Left renal pelvis (tissue), 4 donors: ENCODE measurements around the gene RAB22A. TPM values are rescaled to one million over a fixed set of nuclear protein-coding genes. Genes with fewer than 3 reads are reported as not detected.
"Not testable (repeated sequence)": the region's sequence is repeated elsewhere in the genome, so short reads cannot be mapped to it uniquely, and the experiment has no call there.

Experiments used
- DNase-seq, 4 donors: peaks; one replicate each; pipeline ENCODE4 v3.0.0-alpha.2; 2013; ENCODE audit warnings: low read depth in 4 of 4, low spot score in 3 of 4
- polyA plus RNA-seq, 4 donors: library from polyadenylated mRNA; unstranded; fragments of 120-200 nt; gene quantifications; one replicate each; pipeline ENCODE4 v1.2.1, GENCODE V29; 2013; ENCODE audit not compliant: insufficient read length in 4 of 4

RAB22A gene
- polyA plus RNA-seq, 4 donors, result 19.1 to 24.8 (median 21.5) TPM

DNA sequence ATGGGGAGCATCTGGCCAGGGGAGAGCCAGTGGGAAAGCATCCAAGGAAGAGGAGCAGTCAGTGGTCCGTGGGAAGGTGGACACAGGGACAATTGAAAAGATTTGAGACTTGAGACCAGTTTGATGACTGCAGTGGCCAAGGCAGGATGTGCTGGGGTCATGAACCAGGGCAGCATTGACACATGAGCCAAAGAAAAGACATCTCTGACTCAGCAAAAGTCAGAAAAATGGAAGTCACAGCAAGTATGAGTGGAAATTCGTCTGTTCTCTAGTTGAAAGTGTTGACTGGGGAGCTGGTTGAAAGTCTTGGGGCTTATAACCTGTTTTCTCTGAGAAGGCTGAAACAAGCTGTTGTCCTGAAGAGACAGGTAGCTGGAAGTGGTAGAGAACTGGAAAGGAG lies 31.3 kb downstream of the RAB22A start:
- no peak for DNase-seq

DNA sequence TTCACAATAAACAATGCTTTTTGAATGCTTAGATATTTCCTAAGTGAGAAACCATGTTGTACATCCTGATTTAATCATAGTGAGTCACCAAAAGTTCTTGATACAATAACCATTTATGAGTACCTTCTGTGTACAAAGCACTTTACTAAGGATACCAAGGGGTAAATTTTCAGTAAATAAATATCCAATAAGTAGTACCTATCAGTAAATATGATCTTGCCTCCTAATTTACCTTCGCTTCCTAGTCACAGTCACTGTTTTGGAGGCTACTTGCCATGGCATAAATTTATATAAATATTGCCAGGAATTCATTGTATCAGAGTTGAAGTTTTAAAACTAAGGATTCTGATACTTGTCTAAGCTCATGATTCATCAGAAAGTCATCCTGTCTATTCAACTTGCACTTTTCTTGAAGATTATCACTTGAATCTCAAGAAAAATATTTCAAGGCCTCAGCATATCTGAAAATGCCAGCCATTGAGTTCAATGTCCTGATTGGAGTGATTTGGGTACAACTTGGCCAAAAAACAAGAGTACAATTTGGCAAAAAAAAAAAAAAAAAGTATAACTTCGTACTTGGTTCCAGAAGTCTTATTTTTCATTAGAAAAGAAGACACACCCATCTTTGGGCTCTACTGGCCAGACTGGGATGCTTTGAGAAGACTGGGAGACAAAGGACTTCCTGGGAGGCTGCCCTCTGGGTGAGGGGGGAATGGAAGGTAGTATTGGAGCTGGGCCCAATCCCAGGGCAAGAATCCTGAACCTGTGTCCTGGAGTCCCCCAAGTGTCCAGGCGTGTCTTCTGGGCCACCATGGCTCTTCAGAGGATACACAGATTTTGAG lies 32.8 kb downstream of the RAB22A start:
- DNase-seq, result no peak

DNA sequence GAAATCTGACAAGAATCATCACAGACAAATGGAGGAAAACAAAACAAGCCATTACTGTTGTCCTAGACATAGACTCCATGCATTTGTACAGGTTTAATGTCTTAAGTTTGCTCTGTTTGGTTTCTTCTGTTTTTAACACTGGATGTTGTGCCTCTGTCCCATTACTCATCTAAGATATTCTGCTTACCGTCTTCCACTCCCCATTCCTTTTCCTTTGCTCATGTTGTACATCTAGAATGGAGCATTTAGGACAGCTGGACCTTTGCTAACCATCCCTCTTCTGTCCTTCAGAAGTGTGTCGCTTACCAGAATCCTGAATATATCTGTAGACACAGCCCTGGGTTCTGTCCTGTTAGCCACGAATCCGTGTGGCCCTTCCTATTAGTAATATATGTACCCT lies 35.2 kb downstream of the RAB22A start:
- no peak for DNase-seq

DNA sequence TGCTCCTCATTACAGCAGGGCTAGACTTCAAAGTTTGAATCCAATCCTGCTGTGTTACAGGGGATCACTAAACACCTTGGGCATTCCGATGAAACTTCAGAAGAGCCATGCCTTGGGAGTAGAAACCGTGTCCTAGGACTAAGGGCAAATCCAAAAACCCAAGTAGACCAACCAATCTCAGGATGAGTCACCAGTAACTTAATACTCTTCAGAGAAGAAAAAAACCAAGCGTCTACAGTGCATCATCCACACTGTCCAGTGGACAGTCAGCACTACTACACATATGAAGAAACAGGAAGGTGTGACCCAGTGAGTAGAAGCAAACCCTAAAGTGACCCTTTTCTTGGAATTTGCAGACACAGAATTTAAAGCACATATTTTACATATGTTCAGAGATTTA lies 40.1 kb downstream of the RAB22A start:
- no peak for DNase-seq

DNA sequence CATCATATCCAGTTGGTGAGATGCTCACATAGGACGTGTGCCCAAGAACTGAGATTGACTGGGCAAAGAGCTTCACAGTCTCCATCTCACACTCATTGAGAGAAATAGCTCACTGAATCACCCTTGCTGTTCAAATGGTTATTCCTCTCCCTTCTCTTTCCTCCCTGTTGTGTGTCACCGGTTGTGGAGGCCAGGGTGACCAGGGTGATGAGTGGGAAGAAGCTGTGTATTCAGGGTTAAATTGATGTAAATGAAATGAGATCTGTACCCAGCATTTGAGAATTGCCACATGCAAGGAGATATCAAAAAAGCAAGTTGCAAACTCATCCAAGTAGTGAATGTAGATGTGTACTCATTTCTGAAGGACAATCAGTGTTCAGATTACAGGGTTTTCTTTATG lies 43.0 kb downstream of the RAB22A start:
- DNase-seq, result no peak

DNA sequence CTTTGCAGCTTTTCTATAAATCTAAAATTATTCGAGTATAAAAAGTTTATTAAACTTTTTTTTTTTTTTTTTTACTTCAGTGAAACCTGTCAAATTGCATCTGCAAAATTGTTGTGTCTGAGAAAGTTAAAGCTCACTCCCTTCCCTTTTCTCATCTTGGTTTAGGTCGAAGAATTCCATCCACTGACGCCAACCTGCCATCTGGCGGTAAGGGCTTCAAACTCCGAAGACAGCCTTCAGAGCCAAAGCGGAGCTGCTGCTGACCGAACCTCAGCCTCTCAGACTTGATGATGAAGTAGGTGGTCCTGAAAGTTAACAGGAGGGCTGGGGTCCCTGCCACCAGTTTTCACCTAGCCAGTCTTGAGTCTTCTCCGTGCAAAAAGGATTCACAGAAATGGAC lies 49.9 kb downstream of the RAB22A start:
- no peak for DNase-seq

DNA sequence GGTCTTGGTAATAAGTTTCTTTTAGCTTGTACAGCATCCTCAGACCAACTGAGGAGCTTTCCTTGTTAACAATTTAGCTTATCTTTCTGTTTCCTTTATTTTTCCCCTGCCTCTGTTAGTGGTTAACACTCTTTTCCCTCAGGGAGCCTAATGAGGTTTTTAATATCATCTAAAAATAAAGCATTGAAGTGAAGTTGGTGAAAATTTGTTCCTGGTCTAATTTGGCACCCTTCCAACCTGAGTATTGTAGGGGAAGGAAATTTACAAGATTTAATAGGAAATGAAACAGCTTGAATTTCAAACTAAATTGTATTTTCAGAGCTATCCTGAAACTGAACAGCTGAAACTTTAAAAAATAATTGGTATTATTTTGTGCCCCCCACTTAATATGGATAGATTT lies 51.4 kb downstream of the RAB22A start:
- DNase-seq, result no peak

DNA sequence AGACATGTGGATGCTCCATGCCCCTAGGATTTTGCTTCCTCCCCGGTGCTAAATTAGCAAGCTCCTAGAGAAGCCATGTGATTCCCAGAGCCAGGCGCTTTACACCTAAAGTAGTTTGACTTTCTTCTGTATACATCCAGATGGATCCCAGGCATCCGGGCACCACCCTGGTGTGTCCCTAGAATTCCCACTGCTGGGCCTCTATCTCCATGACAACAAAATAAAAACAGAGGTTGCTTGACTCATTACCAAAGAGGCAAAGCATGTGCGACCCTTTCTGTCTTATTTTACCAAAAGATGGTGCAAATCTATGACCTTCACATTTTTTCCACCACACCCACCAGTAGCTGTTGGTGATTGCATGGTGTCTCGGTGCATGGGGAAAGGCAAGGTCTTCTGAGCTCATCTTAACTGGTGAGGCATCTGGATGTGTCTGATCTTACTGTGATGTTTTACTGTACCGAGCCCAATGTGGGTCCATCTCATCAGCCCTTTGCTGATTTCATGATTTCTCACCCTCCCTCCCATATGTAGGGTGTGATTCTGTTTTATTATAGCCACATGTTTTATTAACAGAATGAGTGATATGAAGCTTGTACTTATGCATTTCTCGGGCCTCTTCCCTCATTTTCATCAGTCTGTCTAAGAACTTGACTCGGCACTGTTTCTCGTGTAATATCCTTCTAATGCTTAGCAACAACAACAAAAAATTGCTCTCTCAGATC lies 52.1 kb downstream of the RAB22A start:
- DNase-seq, result no peak

DNA sequence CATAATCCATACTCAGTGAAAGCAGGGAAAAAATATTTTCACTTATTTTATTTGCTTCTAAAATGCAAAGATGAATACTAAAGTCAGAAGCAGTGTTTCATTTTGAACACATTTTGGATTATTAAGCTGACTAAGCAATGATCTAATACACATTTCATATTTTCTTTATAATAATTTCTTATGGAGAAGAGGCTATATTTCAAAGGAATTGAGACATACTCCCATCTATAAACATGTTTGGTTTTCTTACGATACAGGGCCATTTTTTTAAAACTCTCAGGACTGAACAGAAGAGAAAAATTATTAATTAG lies 52.6 kb downstream of the RAB22A start:
- DNase-seq, result no peak

DNA sequence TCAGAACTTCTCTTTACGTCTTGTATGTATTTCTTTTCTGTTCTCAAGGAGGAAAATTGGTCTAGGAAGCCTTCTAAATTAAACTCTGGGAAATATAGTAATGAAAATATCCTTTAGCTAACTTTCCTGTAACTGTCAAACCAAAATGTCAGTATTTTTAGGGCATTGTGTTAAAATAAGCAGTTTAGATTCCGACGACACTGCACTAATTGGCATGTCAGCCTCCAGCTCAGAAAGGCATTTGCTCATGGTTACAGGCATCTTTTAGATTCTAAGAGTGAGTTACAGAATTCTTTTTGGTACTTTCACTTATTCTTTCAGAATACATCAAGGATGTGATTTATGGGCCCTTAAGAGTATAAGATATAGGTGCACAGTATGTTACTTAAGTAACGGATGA lies 53.5 kb downstream of the RAB22A start:
- DNase-seq, result no peak

DNA sequence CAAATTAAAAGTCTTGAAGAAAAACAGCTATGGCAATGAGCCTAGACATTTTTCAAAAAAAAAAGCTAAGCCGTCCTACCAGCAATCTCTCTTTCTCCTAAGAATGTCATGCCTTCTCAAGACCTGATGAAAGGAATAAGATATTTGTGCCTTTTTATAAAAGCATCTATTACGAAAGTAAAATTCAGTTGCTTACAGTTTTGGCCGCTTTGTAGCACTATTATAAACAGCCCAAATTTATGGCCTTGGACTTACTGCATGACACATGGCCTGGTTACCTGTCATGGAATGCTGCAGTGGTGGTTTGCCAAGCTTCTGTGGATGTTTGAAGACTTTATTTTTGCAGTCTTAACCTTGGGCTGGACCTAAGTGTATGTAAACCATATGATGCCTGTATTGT lies 57.4 kb downstream of the RAB22A start:
- DNase-seq, result no peak

DNA sequence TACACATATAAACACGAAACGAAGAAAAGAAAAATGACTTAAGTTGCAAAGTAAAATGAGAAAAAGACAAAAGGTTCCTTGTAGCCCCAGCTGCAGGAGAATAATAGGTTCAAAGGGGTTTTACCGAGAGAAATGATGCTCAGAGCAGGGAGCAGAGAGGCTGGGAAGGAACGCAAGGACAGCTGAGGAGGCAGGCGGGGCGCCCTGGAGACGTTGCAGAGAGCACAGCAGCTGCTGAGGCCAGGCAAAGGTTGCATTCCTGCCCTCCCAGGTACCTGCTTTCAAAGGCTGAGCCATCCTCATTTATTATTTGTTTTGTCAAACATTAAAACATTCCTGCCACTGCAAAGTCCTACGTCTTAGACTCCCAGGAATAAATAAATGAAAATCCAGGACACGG lies 63.3 kb downstream of the RAB22A start:
- no peak for DNase-seq

DNA sequence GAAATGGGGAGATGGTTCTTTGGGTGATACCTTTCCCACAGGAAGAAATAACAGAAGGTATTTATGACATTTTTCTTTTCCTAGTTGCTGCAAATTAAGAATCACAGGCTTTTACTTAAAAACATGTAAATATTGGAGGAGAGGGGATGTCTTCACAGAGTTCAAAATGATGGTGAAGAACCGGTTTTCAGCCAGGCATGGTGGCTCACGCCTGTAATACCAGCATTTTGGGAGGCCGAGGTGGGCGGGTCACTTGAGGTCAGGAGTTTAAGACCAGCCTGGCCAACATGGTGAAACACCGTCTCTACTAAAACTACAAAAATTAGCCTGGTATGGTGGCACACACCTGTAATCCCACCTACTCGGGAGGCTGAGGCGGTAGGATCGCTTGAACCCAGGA lies 63.8 kb downstream of the RAB22A start:
- not testable (repeated sequence) for DNase-seq

DNA sequence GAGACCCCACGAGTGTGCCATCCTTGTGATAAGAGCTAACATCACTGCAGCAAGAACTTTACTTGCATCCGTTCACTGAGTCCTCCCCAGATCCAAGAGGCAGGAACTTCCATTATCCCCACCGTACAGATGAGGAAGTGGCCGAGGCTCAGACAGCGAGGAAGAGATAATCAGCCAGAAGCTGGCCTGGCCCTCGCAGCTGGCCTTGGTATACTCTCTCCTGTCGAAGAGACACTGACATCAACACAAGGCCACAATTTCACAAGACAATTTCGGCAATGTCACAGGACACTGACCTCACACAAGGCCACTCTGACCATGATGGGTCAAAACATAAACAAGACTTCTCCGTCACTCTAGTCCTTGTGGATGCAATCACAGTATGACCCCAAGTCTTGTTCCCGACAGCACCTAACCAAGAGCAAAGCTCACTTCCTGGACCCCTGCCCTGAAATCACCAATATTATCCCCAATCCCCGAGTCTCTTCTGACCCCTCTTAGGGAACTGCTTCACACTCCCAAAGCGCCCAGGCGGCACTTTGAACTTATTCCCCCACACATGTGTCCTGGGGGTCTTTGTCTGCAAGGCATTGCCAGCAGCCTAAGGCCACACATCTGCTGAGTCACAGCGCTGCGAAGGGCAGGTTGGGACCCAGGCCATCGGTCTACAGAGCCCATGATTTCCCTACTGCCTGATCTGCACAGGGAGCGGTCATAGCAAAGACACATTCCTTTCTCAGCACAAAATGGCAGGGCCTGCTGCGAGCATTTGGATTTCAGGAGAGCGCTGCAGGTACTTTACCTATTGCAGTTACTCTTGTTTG lies 64.7 kb downstream of the RAB22A start:
- no peak for DNase-seq

DNA sequence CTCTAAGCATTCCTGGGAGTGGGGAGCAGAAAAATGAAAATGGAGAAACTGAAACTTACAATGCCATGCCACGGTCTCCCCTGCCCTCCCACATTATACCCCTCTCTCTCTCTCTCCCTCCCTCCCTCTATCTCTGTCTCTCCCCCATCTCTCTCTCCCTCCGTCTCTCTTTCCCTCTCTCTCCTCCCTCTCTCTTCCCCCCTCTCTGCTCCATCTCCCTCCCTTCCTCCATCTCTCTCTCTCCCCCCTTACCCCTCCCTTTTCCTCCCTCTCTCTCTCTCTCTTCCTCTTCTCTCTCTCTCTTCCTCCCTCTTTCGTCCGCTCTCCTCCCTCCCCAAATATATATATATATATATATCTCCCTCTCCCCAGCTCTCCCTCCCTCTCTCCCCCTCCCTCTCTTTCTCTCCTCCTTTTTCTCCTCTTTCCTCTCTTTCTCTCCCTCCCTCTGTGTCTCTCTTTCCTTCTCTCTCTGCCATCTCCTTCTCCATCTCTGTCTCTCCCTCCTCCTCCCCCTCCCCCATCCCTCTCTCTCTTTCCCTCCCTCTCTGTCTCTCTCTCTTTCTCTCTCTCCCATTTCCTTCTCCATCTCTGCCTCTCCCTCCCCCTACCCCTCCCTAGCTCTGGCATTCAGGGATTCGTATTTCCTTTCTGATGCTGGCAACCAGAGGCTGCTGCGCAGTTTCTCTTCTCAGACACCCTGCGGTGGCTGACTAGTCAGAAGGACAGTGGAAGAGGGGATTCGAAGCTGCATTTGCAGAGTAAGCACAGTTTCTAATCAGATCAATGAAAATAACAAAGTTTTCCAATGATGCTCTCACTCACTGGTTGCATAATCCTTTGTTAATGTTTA lies 65.6 kb downstream of the RAB22A start:
- no peak for DNase-seq

DNA sequence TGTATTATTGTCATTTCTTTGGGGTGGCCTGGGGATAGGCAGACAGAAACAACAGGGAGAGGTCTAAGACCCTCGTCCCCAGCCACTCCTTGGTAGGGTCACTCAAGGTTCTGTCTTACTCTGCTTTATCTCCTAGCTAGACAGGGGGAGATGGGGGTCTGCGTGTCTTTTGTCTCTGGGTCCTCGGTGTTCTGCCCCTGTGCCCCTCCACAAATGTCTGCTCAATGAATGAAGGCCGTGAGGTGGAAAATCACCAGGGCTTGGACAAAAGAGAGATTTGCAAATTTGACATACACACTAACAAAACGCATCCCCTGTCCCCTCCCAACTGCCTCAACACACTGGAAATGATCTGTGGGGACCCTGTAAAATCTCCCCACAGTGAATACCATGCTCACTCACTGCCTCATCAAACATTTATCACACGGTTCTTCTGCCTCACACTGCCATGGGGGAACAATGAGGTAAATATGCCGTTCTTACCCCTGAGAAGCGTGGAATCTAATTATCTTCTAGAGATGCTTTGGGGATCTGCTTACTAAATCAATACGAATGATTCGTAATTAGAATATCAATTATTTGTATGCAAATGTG lies 66.3 kb downstream of the RAB22A start:
- DNase-seq, result no peak

DNA sequence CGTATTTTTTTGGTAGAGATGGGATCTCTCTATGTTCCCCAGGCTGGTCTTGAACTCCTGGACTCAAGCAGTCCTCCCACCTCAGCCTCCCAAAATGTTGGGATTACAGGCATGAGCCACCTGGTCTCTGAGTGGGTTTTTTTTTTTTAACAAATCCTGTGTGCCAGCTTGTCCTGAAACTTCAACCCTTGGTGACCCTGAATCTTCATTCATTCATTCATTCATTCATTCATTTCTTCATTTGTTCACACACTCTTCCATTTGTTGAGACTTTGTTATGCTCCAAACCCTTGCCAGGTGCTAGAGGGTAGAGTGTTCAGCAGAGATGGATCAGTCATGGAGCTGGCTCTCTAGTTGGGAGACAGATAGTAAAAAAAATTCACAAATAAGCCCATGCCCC lies 67.5 kb downstream of the RAB22A start:
- no peak for DNase-seq

DNA sequence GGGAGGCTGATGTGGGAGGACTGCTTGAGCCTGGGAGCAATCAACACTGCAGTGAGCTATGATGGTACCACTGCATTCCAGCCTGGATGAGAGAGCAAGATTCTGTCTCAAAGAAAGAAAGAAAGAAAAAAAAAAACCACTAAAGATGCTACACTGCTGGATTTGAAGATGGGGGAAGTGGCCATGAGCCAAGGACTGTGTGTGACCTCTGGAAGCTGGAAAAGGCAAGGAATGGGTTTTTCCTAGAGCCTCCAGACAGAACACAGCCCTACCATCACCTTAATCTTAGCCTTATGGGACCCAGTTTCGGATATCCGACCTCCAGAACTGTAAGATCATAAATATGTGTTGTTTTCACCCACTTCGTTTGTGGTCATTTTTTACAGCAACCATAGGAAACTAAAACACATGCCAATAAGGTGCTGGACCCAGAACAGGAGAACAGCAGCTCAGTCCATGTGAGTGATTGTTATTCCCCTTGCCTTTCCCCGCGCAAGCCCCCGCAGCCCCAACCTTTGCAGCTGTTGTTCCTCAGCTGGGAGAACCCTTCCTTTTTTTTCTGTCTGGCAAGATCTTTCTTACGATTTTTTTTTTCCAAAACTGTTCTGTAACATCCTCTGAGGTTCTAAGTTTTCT lies 68.4 kb downstream of the RAB22A start:
- no peak for DNase-seq

DNA sequence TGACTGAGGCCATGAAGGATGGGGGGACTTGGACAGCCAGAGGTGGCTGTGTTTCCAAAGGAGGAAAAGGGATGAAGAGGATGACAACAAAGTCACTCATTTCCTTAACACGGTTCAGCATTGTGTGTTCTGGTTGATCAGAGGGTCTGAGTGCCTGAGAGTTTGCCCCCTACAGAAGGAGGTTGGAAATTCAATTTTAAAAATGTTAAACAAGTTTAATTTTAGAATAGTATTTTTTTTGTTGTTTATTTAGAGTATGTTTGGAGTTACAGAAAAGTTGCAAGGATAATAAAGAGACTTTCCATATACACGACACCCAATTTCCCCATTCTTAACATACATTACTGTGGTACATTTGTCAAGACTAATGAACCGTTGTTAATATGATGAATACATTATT lies 69.2 kb downstream of the RAB22A start:
- DNase-seq, result no peak

DNA sequence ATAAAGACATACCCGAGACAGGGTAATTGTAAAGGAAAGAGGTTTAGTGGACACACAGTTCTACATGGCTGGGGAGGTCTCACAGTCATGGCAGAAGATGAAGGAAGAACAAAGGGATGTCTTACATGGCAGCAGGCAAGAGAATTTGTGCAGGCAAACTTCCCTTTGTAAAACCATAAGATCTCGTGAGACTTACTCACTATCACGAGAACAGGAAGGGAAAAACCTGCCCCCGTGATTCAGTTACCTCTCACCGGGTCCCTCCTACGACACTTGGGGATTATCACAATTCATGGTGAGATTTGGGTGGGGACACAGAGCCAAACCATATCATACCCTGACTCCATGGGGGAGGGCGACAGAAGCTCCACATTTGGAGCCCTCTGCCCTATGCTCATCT lies 72.1 kb downstream of the RAB22A start:
- DNase-seq, result no peak
